ENCODE results near the gene UBASH3A.

UBASH3A gene

GRCh38 chr21:42397746-42398394 is 5.8 kb upstream of the UBASH3A start:
- no peak for TF ChIP-seq CTCF (IDR thresholded peaks at IDR 0.05; ENCODE audit: control insufficient read depth, insufficient read depth, low read depth, low read length, missing control alignments)
- H3K4me3 ChIP-seq (ENCODE audit: control insufficient read depth, low read depth, low read length), result no peak overlapping the region
- no peak for DNase-seq (ENCODE audit: low read depth)

GRCh38 chr21:42398436-42399028 is 5.2 kb upstream of the UBASH3A start:
- H3K4me3 ChIP-seq (ENCODE audit: control insufficient read depth, low read depth, low read length), result no peak overlapping the region
- DNase-seq (ENCODE audit: low read depth), result no peak
- TF ChIP-seq CTCF (IDR thresholded peaks at IDR 0.05; ENCODE audit: control insufficient read depth, insufficient read depth, low read depth, low read length, missing control alignments), result no peak

GRCh38 chr21:42400525-42400924 is 3.2 kb upstream of the UBASH3A start:
- no peak overlapping the region for H3K4me3 ChIP-seq (ENCODE audit: control insufficient read depth, low read depth, low read length)
- no peak for DNase-seq (ENCODE audit: low read depth)
- no peak for TF ChIP-seq CTCF (IDR thresholded peaks at IDR 0.05; ENCODE audit: control insufficient read depth, insufficient read depth, low read depth, low read length, missing control alignments)

GRCh38 chr21:42401154-42401553 is 2.5 kb upstream of the UBASH3A start:
- TF ChIP-seq CTCF (IDR thresholded peaks at IDR 0.05; ENCODE audit: control insufficient read depth, insufficient read depth, low read depth, low read length, missing control alignments), result no peak
- no peak for DNase-seq (ENCODE audit: low read depth)
- no peak overlapping the region for H3K4me3 ChIP-seq (ENCODE audit: control insufficient read depth, low read depth, low read length)

GRCh38 chr21:42401820-42402251 is 1.9 kb upstream of the UBASH3A start:
- DNase-seq (ENCODE audit: low read depth), result no peak
- no peak for TF ChIP-seq CTCF (IDR thresholded peaks at IDR 0.05; ENCODE audit: control insufficient read depth, insufficient read depth, low read depth, low read length, missing control alignments)

GRCh38 chr21:42404539-42404938 is 837 bp downstream of the UBASH3A start:
- no peak for DNase-seq (ENCODE audit: low read depth)
- TF ChIP-seq CTCF (IDR thresholded peaks at IDR 0.05; ENCODE audit: control insufficient read depth, insufficient read depth, low read depth, low read length, missing control alignments), result no peak
- no peak overlapping the region for H3K4me3 ChIP-seq (ENCODE audit: control insufficient read depth, low read depth, low read length)

More at GRCh38 chr21:42401820-42402251, 1.9 kb upstream of the UBASH3A start:
- no peak overlapping the region for H3K4me3 ChIP-seq (ENCODE audit: control insufficient read depth, low read depth, low read length)
